Erythroblast (primary cell): Measurements from ENCODE around the gene TTC7B.

Source experiments
- GATA1 ChIP-seq: IDR thresholded peaks from 2 replicates; pipeline ENCODE4 v1.6.1; 2011; ENCODE audit warnings: low read depth, mild to moderate bottlenecking, control low read depth, low read length, moderate library complexity
- POLR2A ChIP-seq: IDR thresholded peaks from 2 replicates; pipeline ENCODE4 v1.6.1; 2011; ENCODE audit warnings: mild to moderate bottlenecking, low read length

GRCh38 chr14:90539496-90539775, 276.8 kb downstream of the TTC7B start:
- TF ChIP-seq POLR2A (no peak), GATA1 (no peak)
